WTC11 (cell line): ENCODE data around the gene SAAL1. TPM values are rescaled to one million over a fixed set of nuclear protein-coding genes. Genes with fewer than 3 reads are reported as not detected.

Experiments used
- ATAC-seq: fragments of 200-7000 bp; cut with Tn5 transposase; 2 replicates; pipeline ENCODE4 v1.10.0; 2021; ENCODE audit warnings: mild to moderate bottlenecking, moderate library complexity
- CTCF ChIA-PET: fragments of 300-600 bp; sonication (Branson Sonifier 250); formaldehyde crosslinking; loops from one replicate; lab custom pipeline; 2021; ENCODE audit warnings: antibody characterized with exemption; lab: Charles Lee
- POLR2A ChIA-PET: fragments of 350-600 bp; sonication (Branson Sonifier 250); formaldehyde crosslinking; loops from one replicate; lab custom pipeline; 2021; ENCODE audit warnings: antibody characterized with exemption; lab: Charles Lee
- DNase-seq: peaks from one replicate; pipeline ENCODE4 v3.0.0; 2021; ENCODE audit warnings: low spot score
- H3K27ac Mint-ChIP-seq: 2 replicates; pipeline ENCODE4 v1.8.0; 2021; ENCODE audit warnings: mixed read lengths
- H3K27me3 Mint-ChIP-seq: 2 replicates; pipeline ENCODE4 v1.8.0; 2021; ENCODE audit warnings: low read depth, mild to moderate bottlenecking, moderate library complexity, mixed read lengths
- H3K36me3 Mint-ChIP-seq: 2 replicates; pipeline ENCODE4 v1.8.0; 2021; ENCODE audit warnings: mixed read lengths
- H3K4me1 Mint-ChIP-seq: 2 replicates; pipeline ENCODE4 v1.8.0; 2022; ENCODE audit warnings: mixed read lengths
- H3K4me3 Mint-ChIP-seq: 2 replicates; pipeline ENCODE4 v1.8.0; 2021; ENCODE audit warnings: mild to moderate bottlenecking, moderate library complexity, mixed read lengths
- H3K9me3 Mint-ChIP-seq: 2 replicates; pipeline ENCODE4 v1.8.0; 2021; ENCODE audit warnings: mixed read lengths
- GABPB1 ChIP-seq: sonication (generic); formaldehyde crosslinking; IDR thresholded peaks from 2 replicates; pipeline ENCODE4 v1.8.1; 2023; ENCODE audit warnings: mild to moderate bottlenecking, missing genetic modification reagents
- HMGA2 ChIP-seq: fragments of 250-450 bp; sonication (Bioruptor Pico); IDR thresholded peaks from 2 replicates; pipeline ENCODE4 v1.4.0; 2021; ENCODE audit warnings: mild to moderate bottlenecking, moderate library complexity
- JAZF1 ChIP-seq: fragments of 250-450 bp; sonication (Bioruptor Pico); IDR thresholded peaks from 2 replicates; pipeline ENCODE4 v1.9.0; 2021; ENCODE audit warnings: moderate library complexity, mild to moderate bottlenecking, inconsistent platforms
- NR1H2 ChIP-seq: sonication (generic); formaldehyde crosslinking; IDR thresholded peaks from 2 replicates; pipeline ENCODE4 v1.9.0; 2021; ENCODE audit warnings: mild to moderate bottlenecking, moderate library complexity, missing genetic modification reagents
- TEAD1 ChIP-seq: sonication (generic); formaldehyde crosslinking; IDR thresholded peaks from 2 replicates; pipeline ENCODE4 v1.8.0; 2022; ENCODE audit warnings: mild to moderate bottlenecking, missing genetic modification reagents
- ZNF219 ChIP-seq: sonication (generic); formaldehyde crosslinking; IDR thresholded peaks from 2 replicates; pipeline ENCODE4 v1.8.0; 2023; ENCODE audit warnings: missing genetic modification reagents, mild to moderate bottlenecking, borderline replicate concordance
- ZNF263 ChIP-seq: sonication (generic); formaldehyde crosslinking; IDR thresholded peaks from 2 replicates; pipeline ENCODE4 v1.8.1; 2022; ENCODE audit warnings: low read depth, mild to moderate bottlenecking, moderate library complexity, missing genetic modification reagents
- ZNF423 ChIP-seq: fragments of 250-450 bp; sonication (Bioruptor Pico); IDR thresholded peaks from 2 replicates; pipeline ENCODE4 v2.1.2; 2022; ENCODE audit warnings: mild to moderate bottlenecking, moderate library complexity
- ZNF532 ChIP-seq: fragments of 250-450 bp; sonication (Bioruptor Pico); IDR thresholded peaks from 2 replicates; pipeline ENCODE4 v1.9.0; 2021; ENCODE audit warnings: mild to moderate bottlenecking, borderline replicate concordance
- total RNA-seq: library from RNA; stranded (reverse); gene quantifications from 3 replicates; pipeline ENCODE4 v1.2.3, GENCODE V29; 2021
- TF ChIP-seq, protein P1 (sequence below): sonication (generic); formaldehyde crosslinking; IDR thresholded peaks from 2 replicates; pipeline ENCODE4 v1.8.0; 2022; ENCODE audit warnings: mild to moderate bottlenecking, missing genetic modification reagents
- TF ChIP-seq, protein P2 (sequence below): fragments of 250-450 bp; sonication (Bioruptor Pico); conservative IDR thresholded peaks from 2 replicates; pipeline ENCODE4 v1.9.0; 2021; ENCODE audit warnings: mild to moderate bottlenecking
- TF ChIP-seq, protein P3 (sequence below): fragments of 250-450 bp; sonication (Bioruptor Pico); IDR thresholded peaks from 2 replicates; pipeline ENCODE4 v1.9.0; 2021; ENCODE audit warnings: mild to moderate bottlenecking
- TF ChIP-seq, protein P4 (sequence below): fragments of 250-450 bp; sonication (Bioruptor Pico); IDR thresholded peaks from 2 replicates; pipeline ENCODE4 v1.8.0; 2021; ENCODE audit warnings: mild to moderate bottlenecking

SAAL1 gene
- total RNA-seq, 1 experiment from 2014 or later: 40.9 TPM

GRCh38 chr11:18106688-18107087 lies 806 bp upstream of the SAAL1 start (continued):
- TF ChIP-seq ZNF423 (CRISPR knock-in tag) (no peak), ZNF263 (CRISPR knock-in tag) (no peak), ZNF532 (CRISPR knock-in tag) (no peak)
- TF ChIP-seq, protein P1, sequence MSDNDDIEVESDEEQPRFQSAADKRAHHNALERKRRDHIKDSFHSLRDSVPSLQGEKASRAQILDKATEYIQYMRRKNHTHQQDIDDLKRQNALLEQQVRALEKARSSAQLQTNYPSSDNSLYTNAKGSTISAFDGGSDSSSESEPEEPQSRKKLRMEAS (CRISPR knock-in tag): no peak

DNA sequence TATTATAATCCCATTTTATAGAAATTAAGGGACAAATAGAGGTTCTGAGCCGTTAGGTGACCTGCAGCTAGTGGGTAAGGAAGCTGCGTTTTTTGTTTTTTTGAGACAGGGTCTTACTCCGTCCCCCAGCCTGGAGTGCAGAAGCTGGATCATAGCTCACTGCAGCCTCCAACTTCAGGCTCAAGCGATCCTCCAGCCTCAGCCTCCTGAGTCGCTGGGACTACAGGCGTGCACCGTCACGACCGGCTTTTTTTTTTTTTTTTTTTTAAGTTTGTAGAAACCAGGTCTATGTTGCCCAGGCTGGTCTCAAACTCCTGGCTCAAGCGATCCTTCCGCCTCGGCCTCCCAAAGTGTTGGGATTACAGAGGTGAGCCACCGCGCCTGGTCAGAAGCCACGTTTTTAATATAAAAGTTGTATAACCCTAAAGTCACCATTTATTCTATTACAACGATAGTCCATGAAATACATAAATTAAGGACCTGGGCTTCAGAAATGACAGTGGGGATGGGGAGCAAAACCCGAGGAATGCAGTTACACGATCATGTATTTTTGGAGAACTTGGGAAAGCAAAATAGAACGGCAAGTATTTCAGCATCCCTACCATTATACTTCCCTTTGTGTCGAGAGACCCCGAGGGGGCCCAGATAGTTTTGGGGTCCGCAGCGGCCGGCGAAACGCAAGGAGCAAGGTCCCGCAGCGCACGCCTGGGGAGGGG lies 638 bp downstream of the SAAL1 start:
- ChIA-PET POLR2A (interaction anchor here (0.6 kb wide), 1 partner anchor 422 kb away, joined by 3 read pairs; the partner anchor contains the start of gene TSG101), CTCF (interaction anchor here (0.7 to 3.0 kb wide), 10 partner anchors 10 to 675 kb away, joined by 3 to 26 read pairs (median 4); no protein-coding TSS in a partner anchor)
- Mint-ChIP-seq H3K27me3 (peaks cover 7% of the 10 kb centered on the region), H3K27ac (no peak overlapping the region), H3K4me3 (peak overlapping the region; percentile 93), H3K4me1 (peaks cover 11% of the 10 kb centered on the region), H3K36me3 (peaks cover 34% of the 10 kb centered on the region), H3K9me3 (no peaks in the 10 kb centered on the region)
- ATAC-seq (no peak; the same call in 1 of the 2 replicates), DNase-seq (no peak)
- TF ChIP-seq, protein P2, sequence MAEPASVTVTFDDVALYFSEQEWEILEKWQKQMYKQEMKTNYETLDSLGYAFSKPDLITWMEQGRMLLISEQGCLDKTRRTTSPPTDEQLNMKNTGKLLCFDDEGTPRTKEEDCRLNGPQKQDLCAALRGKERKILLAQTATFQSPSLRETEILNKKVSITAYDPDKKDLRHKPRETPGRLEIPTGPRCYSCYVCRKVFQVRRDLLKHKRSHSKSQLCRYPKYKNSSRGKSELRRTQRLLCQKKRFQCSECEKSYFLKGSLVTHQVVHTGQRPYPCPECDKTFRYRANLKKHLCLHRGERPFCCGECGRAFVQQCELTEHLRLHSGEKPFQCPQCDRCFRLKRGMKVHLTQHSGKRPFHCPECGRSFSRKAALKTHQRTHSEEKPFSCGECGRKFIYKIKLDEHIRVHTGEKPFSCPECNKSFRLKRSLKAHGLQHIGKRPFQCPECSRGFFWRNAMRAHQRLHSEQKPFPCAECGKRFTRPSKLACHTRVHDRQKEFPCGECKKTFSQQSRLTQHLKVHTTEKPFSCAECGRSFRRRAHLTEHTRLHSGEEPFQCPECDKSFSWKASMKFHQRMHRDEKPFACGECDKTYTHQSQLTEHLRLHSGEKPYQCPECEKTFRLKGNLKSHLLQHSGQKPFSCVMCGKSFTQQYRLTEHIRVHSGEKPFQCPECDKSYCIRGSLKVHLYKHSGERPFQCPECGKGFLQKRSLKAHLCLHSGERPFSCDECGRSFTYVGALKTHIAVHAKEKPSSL (CRISPR knock-in tag): no peak
- TF ChIP-seq ZNF219: no peak
- TF ChIP-seq, protein P3, sequence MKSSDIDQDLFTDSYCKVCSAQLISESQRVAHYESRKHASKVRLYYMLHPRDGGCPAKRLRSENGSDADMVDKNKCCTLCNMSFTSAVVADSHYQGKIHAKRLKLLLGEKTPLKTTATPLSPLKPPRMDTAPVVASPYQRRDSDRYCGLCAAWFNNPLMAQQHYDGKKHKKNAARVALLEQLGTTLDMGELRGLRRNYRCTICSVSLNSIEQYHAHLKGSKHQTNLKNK (CRISPR knock-in tag): no peak
- no peak for TF ChIP-seq HMGA2
- TF ChIP-seq NR1H2 (CRISPR knock-in tag): no peak
- TF ChIP-seq GABPB1 (CRISPR knock-in tag): no peak

DNA sequence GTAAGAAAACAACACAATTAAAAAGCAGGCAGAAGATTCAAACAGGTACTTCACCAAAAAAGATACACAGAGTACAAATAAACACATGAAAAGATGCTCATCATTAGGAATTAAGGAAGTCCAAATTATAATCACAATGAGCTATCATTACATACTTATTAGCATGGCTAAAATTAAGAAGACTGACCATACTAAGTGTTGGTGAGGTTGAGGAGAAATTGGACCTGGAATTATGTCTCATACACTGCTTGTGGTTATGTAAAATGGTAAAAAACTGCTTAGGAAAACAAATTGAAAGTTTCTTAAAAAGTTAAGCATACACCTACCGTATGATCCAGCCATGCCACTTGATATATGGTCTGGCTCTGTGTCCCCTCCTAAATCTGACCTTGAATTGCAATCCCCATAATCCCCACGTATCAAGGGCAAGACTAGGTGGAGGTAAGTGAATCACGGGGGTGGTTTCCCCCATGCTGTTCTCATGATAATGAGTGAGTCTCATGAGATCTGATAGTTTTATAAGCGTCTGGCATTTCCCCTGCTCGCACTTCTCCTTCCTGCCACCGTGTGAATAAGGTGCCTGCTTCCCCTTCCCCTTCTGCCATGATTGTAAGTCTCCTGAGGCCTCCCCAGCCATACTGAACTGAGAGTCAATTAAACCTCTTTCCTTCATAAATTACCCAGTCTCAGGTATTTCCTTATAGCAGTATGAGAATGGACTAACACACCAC lies 4.8 kb downstream of the SAAL1 start:
- H3K4me1 Mint-ChIP-seq: peaks cover 11% of the 10 kb centered on the region
- ATAC-seq: no peak
- no peak overlapping the region for H3K4me3 Mint-ChIP-seq
- peaks cover 44% of the 10 kb centered on the region for H3K36me3 Mint-ChIP-seq
- H3K27ac Mint-ChIP-seq: no peak overlapping the region
- CTCF ChIA-PET: no interaction called here
- no peaks in the 10 kb centered on the region for H3K9me3 Mint-ChIP-seq
- no peaks in the 10 kb centered on the region for H3K27me3 Mint-ChIP-seq
- TF ChIP-seq TEAD1 (no peak), JAZF1 (CRISPR knock-in tag) (no peak)
- TF ChIP-seq, protein P4, sequence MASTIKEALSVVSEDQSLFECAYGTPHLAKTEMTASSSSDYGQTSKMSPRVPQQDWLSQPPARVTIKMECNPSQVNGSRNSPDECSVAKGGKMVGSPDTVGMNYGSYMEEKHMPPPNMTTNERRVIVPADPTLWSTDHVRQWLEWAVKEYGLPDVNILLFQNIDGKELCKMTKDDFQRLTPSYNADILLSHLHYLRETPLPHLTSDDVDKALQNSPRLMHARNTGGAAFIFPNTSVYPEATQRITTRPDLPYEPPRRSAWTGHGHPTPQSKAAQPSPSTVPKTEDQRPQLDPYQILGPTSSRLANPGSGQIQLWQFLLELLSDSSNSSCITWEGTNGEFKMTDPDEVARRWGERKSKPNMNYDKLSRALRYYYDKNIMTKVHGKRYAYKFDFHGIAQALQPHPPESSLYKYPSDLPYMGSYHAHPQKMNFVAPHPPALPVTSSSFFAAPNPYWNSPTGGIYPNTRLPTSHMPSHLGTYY (CRISPR knock-in tag): no peak
- POLR2A ChIA-PET: no interaction called here
- no peak for DNase-seq
